Measurements from ENCODE around the gene STAM.

GRCh38 chr10:17657103-17657500 lies 13.2 kb downstream of the STAM start:
- TF ChIP-seq POLR2A (IDR thresholded peaks at IDR 0.05) = no peak
- no peak for TF ChIP-seq CTCF (IDR thresholded peaks at IDR 0.05)
